BE2C (cell line): ENCODE results near the gene POLR2L.

ENCODE experiments used
- DNase-seq: peaks from one replicate; pipeline ENCODE4 v3.0.0-alpha.2; 2020
- H3K27me3 ChIP-seq: fragments of 250-450 bp; sonication (Bioruptor Pico); 2 replicates; pipeline ENCODE4 v1.5.1; 2020; ENCODE audit warnings: mild to moderate bottlenecking
- H3K36me3 ChIP-seq: fragments of 250-450 bp; sonication (Bioruptor Pico); 2 replicates; pipeline ENCODE4 v1.5.1; 2020; ENCODE audit warnings: mild to moderate bottlenecking
- H3K4me1 ChIP-seq: fragments of 250-450 bp; sonication (Bioruptor Pico); 2 replicates; pipeline ENCODE4 v1.5.1; 2020
- H3K4me3 ChIP-seq: 2 replicates; pipeline ENCODE4 v1.5.1; 2011; ENCODE audit warnings: low read depth, low read length
- H3K9me3 ChIP-seq: fragments of 250-450 bp; sonication (Bioruptor Pico); 2 replicates; pipeline ENCODE4 v1.5.1; 2020
- CTCF ChIP-seq: IDR thresholded peaks from 2 replicates; pipeline ENCODE4 v1.5.1; 2012; ENCODE audit warnings: mild to moderate bottlenecking, low read depth, low read length

POLR2L gene

GRCh38 chr11:849951-850774 is 7.8 kb upstream of the POLR2L start:
- Histone ChIP-seq H3K9me3 (no peaks in the 10 kb centered on the region), H3K4me3 (peak overlapping the region; percentile 47), H3K4me1 (peaks cover 6% of the 10 kb centered on the region), H3K27me3 (no peaks in the 10 kb centered on the region; the same call in 1 of the 2 replicates), H3K36me3 (no peaks in the 10 kb centered on the region)
- TF ChIP-seq CTCF = no peak
- DNase-seq = no peak

GRCh38 chr11:849104-849824 is 6.9 kb upstream of the POLR2L start:
- H3K4me1 ChIP-seq = peaks cover 8% of the 10 kb centered on the region
- TF ChIP-seq CTCF = no peak
- no peaks in the 10 kb centered on the region for H3K9me3 ChIP-seq
- DNase-seq = peak; percentile 77
- H3K36me3 ChIP-seq = no peaks in the 10 kb centered on the region
- peak overlapping the region; percentile 44 for H3K4me3 ChIP-seq
- H3K27me3 ChIP-seq = no peaks in the 10 kb centered on the region; the same call in 1 of the 2 replicates

GRCh38 chr11:848380-848931 is 6.1 kb upstream of the POLR2L start:
- peak; percentile 62 for TF ChIP-seq CTCF
- H3K4me1 ChIP-seq = peaks cover 8% of the 10 kb centered on the region
- H3K27me3 ChIP-seq = no peaks in the 10 kb centered on the region; the same call in 1 of the 2 replicates
- H3K9me3 ChIP-seq = no peaks in the 10 kb centered on the region
- no peaks in the 10 kb centered on the region for H3K36me3 ChIP-seq
- peak; percentile 58 for DNase-seq
- no peak overlapping the region for H3K4me3 ChIP-seq

GRCh38 chr11:847876-848275 is 5.5 kb upstream of the POLR2L start:
- H3K4me1 ChIP-seq = peaks cover 8% of the 10 kb centered on the region
- no peaks in the 10 kb centered on the region for H3K36me3 ChIP-seq
- TF ChIP-seq CTCF = no peak
- H3K9me3 ChIP-seq = no peaks in the 10 kb centered on the region
- no peak for DNase-seq
- no peaks in the 10 kb centered on the region; the same call in 1 of the 2 replicates for H3K27me3 ChIP-seq
- no peak overlapping the region for H3K4me3 ChIP-seq

GRCh38 chr11:846496-847098 is 4.3 kb upstream of the POLR2L start:
- no peaks in the 10 kb centered on the region for H3K36me3 ChIP-seq
- H3K4me3 ChIP-seq = no peak overlapping the region

More at GRCh38 chr11:846496-847098, 4.3 kb upstream of the POLR2L start:
- H3K9me3 ChIP-seq = no peaks in the 10 kb centered on the region
- no peaks in the 10 kb centered on the region; the same call in 1 of the 2 replicates for H3K27me3 ChIP-seq
- peaks cover 8% of the 10 kb centered on the region for H3K4me1 ChIP-seq
- no peak for TF ChIP-seq CTCF
- no peak for DNase-seq
